Measurements from ENCODE around the gene RORC. TPM values are rescaled to one million over a fixed set of nuclear protein-coding genes. Genes with fewer than 3 reads are reported as not detected.

The RORC gene
- total and polyA plus RNA-seq, 2 experiments from 2014 or later: not detected

DNA sequence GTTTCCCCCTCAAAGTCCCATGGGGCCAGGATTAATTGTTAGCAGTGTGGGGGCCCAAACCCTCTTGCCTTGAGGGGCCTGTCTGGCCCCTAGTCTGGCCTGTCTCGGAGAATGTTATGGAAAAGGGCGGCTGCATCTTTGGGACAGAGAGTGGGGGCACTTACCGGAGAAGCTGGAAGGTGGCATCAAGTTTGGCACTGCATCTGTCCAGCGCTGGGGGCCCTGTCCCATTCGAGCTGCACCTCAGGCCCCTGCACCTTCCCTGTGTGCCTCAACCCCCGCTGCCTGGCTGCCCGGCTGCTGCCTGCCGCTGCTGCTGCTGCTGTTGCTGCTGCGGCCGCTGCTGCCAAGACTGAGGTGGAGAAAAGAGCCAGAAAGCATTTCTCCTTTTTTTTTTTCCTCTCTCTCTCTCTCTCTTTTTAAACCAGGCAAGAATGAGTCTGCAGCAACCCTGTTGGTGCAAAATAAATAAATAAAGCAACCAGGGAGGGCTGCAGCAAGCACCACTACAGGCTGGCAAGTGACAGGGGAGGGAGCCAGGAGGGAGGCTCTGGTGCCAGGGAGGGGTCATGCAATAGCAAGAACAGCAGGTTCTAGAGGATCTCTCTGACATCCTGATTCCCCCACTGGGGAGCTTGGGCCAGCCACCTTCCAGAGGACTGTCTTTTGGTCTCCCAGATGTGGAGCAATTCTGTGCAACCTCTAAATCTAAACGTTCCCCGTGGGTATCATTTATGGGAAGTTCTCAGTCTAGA lies 26.4 kb downstream of the RORC start, which contains the start of gene LINGO4:
TSS of gene LINGO4 (minus strand) at position 354 of the 755 bp plus-strand sequence. CDS start 2,715 bp downstream, outside the sequence.
- no peaks in the 10 kb centered on the region for H4K20me1 ChIP-seq (ENCODE audit: insufficient read depth)
- no peaks in the 10 kb centered on the region for H3K4me1 ChIP-seq (ENCODE audit: insufficient read depth)
- H3K36me3 ChIP-seq (ENCODE audit: low read depth): no peaks in the 10 kb centered on the region
- H3K27ac ChIP-seq: no peak within 1 kb of the TSS
- H2AFZ ChIP-seq: no peak within 1 kb of the TSS
- TF ChIP-seq EZH2phosphoT487 (IDR thresholded peaks at IDR 0.05; ENCODE audit: insufficient read depth, low read depth) (no peak), EZH2 (IDR thresholded peaks at IDR 0.05; ENCODE audit: insufficient read depth, poor library complexity, severe bottlenecking) (no peak)
- no peaks in the 10 kb centered on the region for H3K9me3 ChIP-seq (ENCODE audit: low read depth)
- in situ Hi-C loops (cut with MboI): no loop called here
- no peak for DNase-seq
- no peaks in the 10 kb centered on the region for H3K79me2 ChIP-seq (ENCODE audit: insufficient read depth)
- H3F3A ChIP-seq (ENCODE audit: insufficient read depth): no peaks in the 10 kb centered on the region
- H3K4me2 ChIP-seq (ENCODE audit: unreplicated experiment): no peak within 1 kb of the TSS
- peaks cover 36% of the 10 kb centered on the region for H3K27me3 ChIP-seq (replicated peaks; ENCODE audit: insufficient read depth)
- H3K4me3 ChIP-seq: no peak within 1 kb of the TSS
- no peaks in the 10 kb centered on the region for H3K9me2 ChIP-seq (ENCODE audit: insufficient read depth)
- 47 to 52% methylated on average over 11 to 12 of the region's 12 CpGs for WGBS, 2 experiments (ENCODE audit: low coverage in 1 of 2, low lambda C conversion rate in 2 of 2, missing lambda C conversion rate in 2 of 2)
- H3K9ac ChIP-seq: no peak within 1 kb of the TSS

DNA sequence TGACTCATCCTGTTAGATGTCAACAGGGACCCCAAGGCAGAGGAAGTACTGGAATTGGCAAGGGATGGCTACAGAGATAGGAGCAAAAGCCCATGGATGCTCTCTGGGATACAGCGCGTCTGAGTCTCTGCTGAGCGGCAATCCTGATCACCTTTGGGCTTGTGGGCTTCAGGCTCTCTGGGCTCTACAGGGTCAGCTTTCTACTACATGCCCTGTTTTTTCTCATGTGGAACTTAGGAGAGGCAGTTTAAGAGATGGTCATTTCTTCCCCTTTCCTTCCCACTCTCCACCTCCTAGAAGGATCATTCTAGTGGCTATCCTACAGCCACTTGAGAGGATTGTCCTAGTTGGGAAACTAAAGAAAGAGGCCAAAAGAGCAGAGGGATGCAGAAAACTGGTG lies 27.7 kb downstream of the RORC start:
- Histone ChIP-seq H2AFZ (no peak overlapping the region), H3K36me3 (ENCODE audit: low read depth) (no peaks in the 10 kb centered on the region), H4K20me1 (ENCODE audit: insufficient read depth) (no peaks in the 10 kb centered on the region), H3K4me3 (no peak overlapping the region), H3K9me2 (ENCODE audit: insufficient read depth) (no peaks in the 10 kb centered on the region), H3F3A (ENCODE audit: insufficient read depth) (no peaks in the 10 kb centered on the region), H3K9ac (no peak overlapping the region), H3K4me2 (ENCODE audit: unreplicated experiment) (no peak overlapping the region), H3K4me1 (ENCODE audit: insufficient read depth) (no peaks in the 10 kb centered on the region), H3K79me2 (ENCODE audit: insufficient read depth) (no peaks in the 10 kb centered on the region), H3K27me3 (replicated peaks; ENCODE audit: insufficient read depth) (peaks cover 46% of the 10 kb centered on the region), H3K27ac (no peak overlapping the region), H3K9me3 (ENCODE audit: low read depth) (no peaks in the 10 kb centered on the region)
- in situ Hi-C loops (cut with MboI): no loop called here
- TF ChIP-seq EZH2 (IDR thresholded peaks at IDR 0.05; ENCODE audit: insufficient read depth, poor library complexity, severe bottlenecking): no peak
- no peak for DNase-seq
- WGBS, 2 experiments (ENCODE audit: low coverage in 1 of 2, low lambda C conversion rate in 2 of 2, missing lambda C conversion rate in 2 of 2): 88 to 100% methylated on average over 3 of the region's 3 CpGs

DNA sequence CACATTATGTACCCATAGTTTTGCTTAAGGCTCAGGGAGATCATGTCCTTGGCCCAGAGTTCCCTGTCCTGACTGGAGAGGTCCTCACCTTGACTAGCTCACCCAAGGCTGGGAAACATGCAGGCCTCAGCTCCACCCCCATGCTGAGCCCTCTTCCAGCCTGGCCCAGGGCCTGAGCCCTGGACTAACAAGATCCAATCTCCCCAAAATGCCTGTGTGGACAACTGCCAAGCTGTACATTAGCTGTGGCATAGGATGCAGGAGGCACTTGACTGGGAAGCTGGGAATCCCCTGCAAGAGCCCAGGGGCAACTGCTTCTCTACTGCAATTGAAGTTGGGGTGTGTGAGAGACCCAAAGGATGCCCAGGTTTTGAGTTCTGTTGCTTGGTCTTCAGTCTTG lies 28.4 kb downstream of the RORC start:
- Histone ChIP-seq H3K4me3 (no peak overlapping the region), H3K9me2 (ENCODE audit: insufficient read depth) (no peaks in the 10 kb centered on the region), H4K20me1 (ENCODE audit: insufficient read depth) (no peaks in the 10 kb centered on the region), H3K27me3 (replicated peaks; ENCODE audit: insufficient read depth) (peaks cover 51% of the 10 kb centered on the region), H3F3A (ENCODE audit: insufficient read depth) (no peaks in the 10 kb centered on the region), H3K27ac (no peak overlapping the region), H3K79me2 (ENCODE audit: insufficient read depth) (no peaks in the 10 kb centered on the region), H3K36me3 (ENCODE audit: low read depth) (no peaks in the 10 kb centered on the region), H3K4me1 (ENCODE audit: insufficient read depth) (no peaks in the 10 kb centered on the region), H3K9ac (no peak overlapping the region), H2AFZ (no peak overlapping the region), H3K9me3 (ENCODE audit: low read depth) (no peaks in the 10 kb centered on the region), H3K4me2 (ENCODE audit: unreplicated experiment) (no peak overlapping the region)
- no peak for DNase-seq
- in situ Hi-C loops (cut with MboI): no loop called here
- TF ChIP-seq EZH2phosphoT487 (IDR thresholded peaks at IDR 0.05; ENCODE audit: insufficient read depth, low read depth) (no peak), EZH2 (IDR thresholded peaks at IDR 0.05; ENCODE audit: insufficient read depth, poor library complexity, severe bottlenecking) (no peak)

DNA sequence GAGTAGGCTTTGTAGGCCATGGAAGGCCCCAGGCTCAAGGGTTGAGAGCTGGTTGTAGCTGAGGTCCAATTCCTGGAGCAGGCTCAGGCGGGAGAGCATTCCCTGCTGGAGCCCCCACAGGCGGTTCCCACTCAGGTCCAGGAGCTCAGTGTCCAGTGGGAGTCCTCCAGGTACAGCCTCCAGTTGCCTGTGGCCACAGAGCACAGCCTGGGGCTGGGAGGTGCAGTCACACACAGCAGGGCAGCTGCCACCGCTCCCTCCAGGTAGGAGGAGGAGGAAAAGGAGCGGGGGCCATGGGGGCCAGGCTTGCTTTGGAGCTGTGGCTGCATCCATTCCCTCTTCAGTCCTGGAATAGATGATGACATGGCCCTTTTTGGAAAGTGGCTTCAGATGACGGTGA lies 29.2 kb downstream of the RORC start:
- Histone ChIP-seq H3K27ac (no peak overlapping the region), H3K4me3 (no peak overlapping the region), H3K9me3 (ENCODE audit: low read depth) (no peaks in the 10 kb centered on the region), H3K27me3 (replicated peaks; ENCODE audit: insufficient read depth) (peaks cover 48% of the 10 kb centered on the region), H3K9me2 (ENCODE audit: insufficient read depth) (no peaks in the 10 kb centered on the region), H3K4me2 (ENCODE audit: unreplicated experiment) (no peak overlapping the region), H4K20me1 (ENCODE audit: insufficient read depth) (no peaks in the 10 kb centered on the region), H3K9ac (no peak overlapping the region), H3K79me2 (ENCODE audit: insufficient read depth) (no peaks in the 10 kb centered on the region), H3K4me1 (ENCODE audit: insufficient read depth) (no peaks in the 10 kb centered on the region), H2AFZ (no peak overlapping the region), H3F3A (ENCODE audit: insufficient read depth) (no peaks in the 10 kb centered on the region), H3K36me3 (ENCODE audit: low read depth) (no peaks in the 10 kb centered on the region)
- in situ Hi-C loops (cut with MboI): no loop called here
- whole genome bisulfite sequencing, 2 experiments (ENCODE audit: low coverage in 1 of 2, low lambda C conversion rate in 2 of 2, missing lambda C conversion rate in 2 of 2): 66 to 77% methylated on average over 4 to 5 of the region's 5 CpGs
- no peak for DNase-seq
- no peak for TF ChIP-seq EZH2phosphoT487 (IDR thresholded peaks at IDR 0.05; ENCODE audit: insufficient read depth, low read depth)
- TF ChIP-seq EZH2 (IDR thresholded peaks at IDR 0.05; ENCODE audit: insufficient read depth, poor library complexity, severe bottlenecking): no peak

Measured in GM23248 (cell line).